D721Med (cell line): ENCODE data around the gene CDC25C.

Experiments
- DNase-seq: peaks from one replicate; pipeline ENCODE4 v3.0.0; 2011; ENCODE audit warnings: low spot score; ENCODE audit not compliant: insufficient read length
- FAIRE-seq: peaks from 2 replicates; lab custom pipeline; 2011; peaks lifted over from hg19 to GRCh38; lab: Jason Lieb, UNC
- CTCF ChIP-seq: IDR thresholded peaks from 2 replicates; pipeline ENCODE4 v1.5.1; 2012; ENCODE audit warnings: mild to moderate bottlenecking, control low read depth; ENCODE audit not compliant: insufficient read depth; ENCODE audit errors: missing control alignments

Gene CDC25C

GRCh38 chr5:138346889-138347288, 15.3 kb upstream of the CDC25C start:
- no peak for TF ChIP-seq CTCF
- no peak for FAIRE-seq
- DNase-seq = no peak

- no peak for TF ChIP-seq CTCF
- DNase-seq (no peak), FAIRE-seq (no peak)
Observed at GRCh38 chr5:138344887-138345622, 13.5 kb upstream of the CDC25C start.

DNA sequence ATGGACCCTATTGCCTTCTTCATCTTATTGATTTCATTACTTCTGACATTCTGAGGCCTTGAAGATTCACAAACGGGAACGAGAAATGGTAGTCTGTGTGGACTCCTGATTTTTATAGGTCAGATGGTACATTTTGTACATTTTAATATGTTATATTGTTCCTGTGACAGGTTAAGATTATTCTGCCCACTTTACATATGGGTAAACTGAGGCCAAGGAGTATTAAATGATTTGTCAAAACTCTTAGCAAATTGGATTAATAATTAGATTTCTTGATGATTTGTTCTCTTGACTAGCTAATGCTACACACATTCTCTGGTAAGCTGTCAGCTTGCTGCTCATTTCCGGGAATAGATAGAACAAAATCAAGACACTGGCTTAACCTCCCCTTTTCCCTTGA, 8.4 kb upstream of the CDC25C start:
- FAIRE-seq (no peak), DNase-seq (no peak)
- no peak for TF ChIP-seq CTCF

DNA sequence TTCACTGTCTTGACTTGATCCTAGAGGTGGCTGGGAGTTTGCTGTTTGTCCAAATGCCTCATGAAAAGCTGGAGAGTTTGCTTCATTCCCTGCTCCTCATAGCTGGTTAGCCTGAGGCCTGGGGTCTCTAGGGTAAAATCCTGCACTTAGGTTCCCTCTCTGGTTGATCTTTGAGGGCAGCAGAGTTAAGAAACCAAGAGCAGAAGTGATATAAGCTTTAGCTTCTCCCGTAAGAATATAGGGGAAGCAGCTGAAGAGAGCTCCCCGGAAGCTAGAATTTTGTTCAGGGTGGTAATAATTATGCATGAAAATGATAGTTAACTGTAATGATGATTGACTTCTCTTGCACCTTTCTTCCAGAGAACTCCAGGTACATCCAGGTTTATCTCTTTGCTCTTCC, 7.9 kb upstream of the CDC25C start:
- DNase-seq (no peak), FAIRE-seq (no peak)
- no peak for TF ChIP-seq CTCF

- FAIRE-seq (no peak), DNase-seq (no peak)
- TF ChIP-seq CTCF = no peak
Observed at GRCh38 chr5:138339091-138339456, 7.5 kb upstream of the CDC25C start.

DNA sequence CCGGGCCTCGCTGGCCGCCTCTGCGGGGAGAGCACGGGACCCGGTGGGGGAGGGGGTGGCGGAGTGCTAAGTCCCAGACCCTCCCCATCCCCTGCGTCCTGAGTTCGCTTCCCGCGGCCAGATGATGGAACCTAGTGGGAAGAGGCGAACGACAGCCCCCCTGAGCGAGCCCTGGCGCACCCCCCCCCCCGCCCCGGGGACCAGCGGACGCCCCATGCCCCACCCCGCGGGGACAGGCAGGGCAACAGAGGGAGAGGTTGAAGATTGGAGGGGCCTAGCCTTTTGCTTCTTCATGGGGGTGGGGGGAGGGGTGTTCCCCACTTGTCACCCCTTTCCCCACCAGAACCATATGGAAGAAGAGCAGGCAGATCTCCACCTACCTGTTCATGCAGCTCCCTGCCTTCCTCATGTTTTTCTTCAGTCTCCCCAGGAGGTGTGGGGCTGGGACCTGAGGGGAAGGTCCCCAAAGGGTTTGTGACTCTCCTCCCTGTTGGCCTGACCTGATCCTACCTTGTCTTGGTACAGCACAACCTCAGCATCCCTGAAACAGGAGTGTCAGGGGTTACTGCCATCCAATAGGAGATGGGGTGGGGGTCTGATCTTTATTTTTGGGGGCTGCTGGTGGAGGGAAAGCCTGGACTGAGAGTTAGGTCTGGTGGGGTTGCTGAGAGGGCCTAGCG, 6.9 kb upstream of the CDC25C start:
- no peak for DNase-seq
- TF ChIP-seq CTCF = no peak
- no peak for FAIRE-seq
